Head of caudate nucleus (tissue), 42 donors: ENCODE data around the gene DNTT.

Source experiments
- DNase-seq, 42 donors: peaks; one replicate each; pipeline versions ENCODE4 v3.0.0 to v3.0.0-alpha.2; 2020 to 2021; ENCODE audit warnings: mixed read lengths in 7 of 42
- intact Hi-C: fragments of 100-400 bp; cut with DNase I; formaldehyde crosslinking; loops from one replicate; pipeline ENCODE4 v1.15.0; 2022

The DNTT gene

GRCh38 chr10:96272316-96273280 is 31.6 kb upstream of the DNTT start:
- DNase-seq, result no peak
- intact Hi-C loops, result no loop called here

GRCh38 chr10:96275685-96276418 is 28.4 kb upstream of the DNTT start:
- DNase-seq, result peak in 4 of 42 donors; percentile 17 to 44 (median 28)
- intact Hi-C loops, result no loop called here

- DNase-seq, result no peak
- intact Hi-C loops, result no loop called here
Observed at GRCh38 chr10:96276426-96276825, 27.8 kb upstream of the DNTT start.

GRCh38 chr10:96276831-96277230 is 27.4 kb upstream of the DNTT start:
- DNase-seq, result no peak
- intact Hi-C loops, result no loop called here

- no peak for DNase-seq
Observed at GRCh38 chr10:96279191-96279641, 25.0 kb upstream of the DNTT start.

GRCh38 chr10:96280859-96281258 is 23.4 kb upstream of the DNTT start:
- DNase-seq, result no peak
- intact Hi-C loops, result no loop called here

More at GRCh38 chr10:96279191-96279641, 25.0 kb upstream of the DNTT start:
- intact Hi-C loops, result no loop called here

GRCh38 chr10:96281444-96282029 is 22.7 kb upstream of the DNTT start:
- intact Hi-C loops, result no loop called here
- no peak for DNase-seq

- DNase-seq, result no peak
- intact Hi-C loops, result no loop called here
Observed at GRCh38 chr10:96283351-96283750, 20.9 kb upstream of the DNTT start.

GRCh38 chr10:96283756-96284155 is 20.5 kb upstream of the DNTT start:
- intact Hi-C loops, result no loop called here
- no peak for DNase-seq

GRCh38 chr10:96285331-96285752 is 18.9 kb upstream of the DNTT start:
- DNase-seq, result no peak
- intact Hi-C loops, result no loop called here

GRCh38 chr10:96287392-96288105 is 16.7 kb upstream of the DNTT start:
- intact Hi-C loops, result no loop called here
- no peak for DNase-seq

GRCh38 chr10:96288151-96288621 is 16.0 kb upstream of the DNTT start:
- no peak for DNase-seq
- intact Hi-C loops, result no loop called here

GRCh38 chr10:96289218-96289910 is 14.9 kb upstream of the DNTT start:
- intact Hi-C loops, result no loop called here
- no peak for DNase-seq

- intact Hi-C loops, result loop anchor here (10.0 kb wide), 2 partner anchors 56 to 276 kb away; no protein-coding TSS in a partner anchor
- no peak for DNase-seq
Observed at GRCh38 chr10:96290368-96291133, 13.7 kb upstream of the DNTT start.

GRCh38 chr10:96292971-96293920 is 11.0 kb upstream of the DNTT start:
- peak in 28 of 42 donors; percentile 7 to 61 (median 26) for DNase-seq
- intact Hi-C loops, result loop anchor here (10.0 kb wide), 2 partner anchors 58 to 278 kb away; no protein-coding TSS in a partner anchor

- intact Hi-C loops, result loop anchor here (10.0 kb wide), 2 partner anchors 61 to 281 kb away; no protein-coding TSS in a partner anchor
- DNase-seq, result no peak
Observed at GRCh38 chr10:96295475-96295874, 8.8 kb upstream of the DNTT start.
